AG08396 (cell line): ENCODE results near the gene CEP131.

Experiments used
- DNase-seq: peaks from one replicate; pipeline ENCODE4 v3.0.0; 2012; ENCODE audit warnings: low spot score, mixed read lengths

The CEP131 gene

DNA sequence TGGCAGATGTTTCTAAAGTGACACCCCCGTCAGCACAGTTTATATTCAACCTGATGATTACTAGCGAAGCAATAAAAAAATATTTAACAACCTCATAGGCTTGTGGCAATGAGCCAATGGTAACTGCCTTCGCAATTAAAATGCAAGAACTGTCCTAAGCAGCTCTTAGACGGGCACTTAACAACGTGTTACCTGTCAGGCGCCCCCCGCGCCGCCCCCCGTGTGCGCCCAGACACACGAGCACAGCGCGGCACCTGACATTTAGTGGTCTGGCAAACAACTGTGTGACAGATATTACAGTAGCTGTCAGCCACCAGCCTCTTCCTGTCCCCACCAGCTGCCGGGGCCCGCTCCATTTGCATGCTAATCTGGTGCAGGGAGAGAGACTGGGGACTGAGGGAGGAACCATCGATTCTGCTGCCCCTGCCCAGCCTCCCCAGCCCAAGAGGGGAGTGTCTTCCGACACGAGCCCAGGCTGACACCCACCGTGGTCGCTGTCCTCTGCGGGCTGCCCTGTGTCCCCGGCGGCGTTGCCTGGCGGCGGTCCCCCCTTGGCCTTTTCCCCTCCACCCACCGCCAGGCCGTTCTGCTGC is 29.0 kb upstream of the CEP131 start:
- no peak for DNase-seq

DNA sequence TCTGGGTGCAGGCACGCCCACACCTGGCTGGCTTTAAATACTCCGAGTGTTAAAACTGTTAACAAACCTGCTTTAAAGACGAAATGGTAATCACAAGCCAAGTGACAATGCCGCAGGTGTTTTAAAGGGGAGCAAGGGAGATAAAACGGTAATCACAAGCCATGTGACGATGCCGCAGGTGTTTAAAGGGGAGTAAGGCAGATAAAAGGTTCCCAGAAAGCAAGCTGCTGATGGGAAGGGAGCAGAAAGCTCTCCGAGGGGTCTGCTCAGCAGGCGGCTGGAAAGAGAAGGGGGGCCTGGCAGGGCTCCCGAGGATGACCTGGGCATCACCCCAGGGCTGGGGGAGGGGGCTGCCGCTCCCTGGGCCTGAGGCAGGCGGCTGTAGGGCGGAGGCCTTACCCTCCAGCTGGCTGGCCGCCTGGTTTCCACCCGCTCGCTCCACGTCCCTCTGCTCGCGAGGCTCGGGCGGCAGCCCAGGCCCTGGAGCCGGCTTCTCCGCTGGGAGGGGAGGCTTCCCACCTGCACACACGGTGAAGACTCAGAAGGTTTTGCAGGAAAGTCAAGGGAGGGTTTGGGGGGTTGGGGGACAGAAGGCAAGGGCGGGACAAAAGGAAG is 28.4 kb upstream of the CEP131 start:
- DNase-seq, result no peak

DNA sequence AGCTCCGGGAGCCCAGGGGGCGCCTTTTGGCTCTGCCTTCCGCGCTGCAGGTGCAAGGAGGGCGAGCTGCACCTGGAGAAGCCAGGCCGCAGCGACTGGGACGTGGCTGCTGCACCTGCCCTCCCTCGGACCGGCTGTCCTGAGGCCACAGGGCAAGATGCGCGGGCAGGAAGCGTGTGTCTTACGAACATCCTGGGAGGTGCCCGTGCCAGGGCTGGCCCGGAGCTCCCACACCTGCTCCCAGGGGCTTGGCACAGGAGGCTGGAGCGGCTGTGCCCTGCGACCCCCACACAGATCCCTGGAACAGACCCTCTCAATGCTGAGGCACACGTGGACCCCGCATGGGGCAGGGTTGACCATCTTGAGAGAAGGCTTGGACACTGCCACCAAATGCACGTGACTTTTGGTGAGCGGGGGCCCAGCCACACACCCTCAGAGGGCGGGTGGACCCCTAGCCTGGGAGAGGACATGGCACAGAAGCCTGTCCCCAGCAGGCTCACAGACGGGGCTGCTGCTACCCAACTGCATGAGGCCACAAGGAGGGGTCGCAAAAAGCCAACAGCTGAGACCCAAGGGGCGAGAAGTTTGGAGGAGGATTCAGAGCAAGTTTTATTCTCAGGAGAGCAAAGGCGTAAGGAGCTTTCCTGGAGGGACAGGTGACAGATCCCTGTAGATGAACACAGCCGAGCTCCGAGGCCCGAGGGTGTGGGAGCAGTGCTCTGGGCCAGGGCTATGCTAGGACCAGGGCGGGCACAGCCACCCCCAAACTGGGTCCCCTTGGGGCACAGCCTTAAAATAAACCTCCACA is 27.7 kb upstream of the CEP131 start:
- no peak for DNase-seq

DNA sequence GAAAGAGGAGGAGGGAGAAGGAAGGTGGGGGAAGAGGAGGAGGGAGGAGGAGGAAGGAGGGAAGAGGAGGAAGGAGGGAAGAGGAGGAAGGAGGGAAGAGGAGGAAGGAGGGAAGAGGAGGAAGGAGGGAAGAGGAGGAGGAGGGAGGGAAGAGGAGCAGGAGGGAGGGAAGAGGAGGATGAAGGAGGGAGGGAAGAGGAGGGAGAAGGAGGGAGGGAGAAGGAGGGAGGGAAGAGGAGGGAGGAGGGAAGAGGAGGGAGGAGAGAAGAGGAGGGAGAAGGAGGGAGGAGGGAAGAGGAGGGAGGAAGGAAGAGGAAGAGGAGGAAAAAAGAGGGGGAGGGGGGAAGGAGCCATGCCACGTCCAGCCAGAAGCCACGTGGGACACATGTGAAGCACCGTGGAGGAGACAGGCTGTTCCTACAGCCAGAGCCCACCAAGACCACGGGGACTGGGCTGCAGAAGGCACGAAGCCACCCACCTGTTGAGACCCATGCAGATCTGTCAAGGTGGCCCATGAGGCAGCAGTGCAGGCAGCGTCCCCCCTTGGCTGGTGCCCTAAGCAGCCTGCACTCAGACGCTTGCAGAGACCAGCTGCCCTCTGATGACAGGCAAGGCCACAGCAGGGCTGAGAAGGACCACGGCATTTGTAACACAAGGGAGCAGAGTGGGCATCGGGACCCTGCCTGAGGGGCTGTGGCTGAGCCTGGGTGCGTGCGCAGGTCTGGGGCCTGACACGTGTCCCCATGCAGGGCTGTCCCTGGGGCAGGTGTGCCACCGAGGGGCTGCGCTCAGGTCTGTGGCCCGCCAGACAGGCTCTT is 26.7 kb upstream of the CEP131 start:
- no peak for DNase-seq

DNA sequence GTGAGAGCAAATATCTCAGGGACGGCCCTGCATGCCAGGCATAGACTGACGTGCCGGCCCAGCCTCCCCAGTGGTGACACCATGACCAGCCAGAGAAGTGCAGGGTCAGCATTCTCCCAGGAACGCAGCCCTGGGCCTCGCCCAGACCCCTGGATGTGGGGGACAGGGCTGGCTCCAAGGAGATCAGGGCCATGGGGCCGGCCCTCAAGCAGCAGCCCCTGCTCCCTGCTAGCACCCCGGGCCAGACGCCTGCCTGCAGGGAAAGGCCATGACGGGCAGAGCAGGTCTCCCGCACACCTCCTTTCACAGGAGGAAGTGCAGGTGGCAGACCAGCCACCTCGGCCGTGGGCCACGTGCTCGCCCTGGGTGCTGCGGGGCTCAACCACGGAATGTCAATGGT is 25.9 kb upstream of the CEP131 start:
- no peak for DNase-seq

DNA sequence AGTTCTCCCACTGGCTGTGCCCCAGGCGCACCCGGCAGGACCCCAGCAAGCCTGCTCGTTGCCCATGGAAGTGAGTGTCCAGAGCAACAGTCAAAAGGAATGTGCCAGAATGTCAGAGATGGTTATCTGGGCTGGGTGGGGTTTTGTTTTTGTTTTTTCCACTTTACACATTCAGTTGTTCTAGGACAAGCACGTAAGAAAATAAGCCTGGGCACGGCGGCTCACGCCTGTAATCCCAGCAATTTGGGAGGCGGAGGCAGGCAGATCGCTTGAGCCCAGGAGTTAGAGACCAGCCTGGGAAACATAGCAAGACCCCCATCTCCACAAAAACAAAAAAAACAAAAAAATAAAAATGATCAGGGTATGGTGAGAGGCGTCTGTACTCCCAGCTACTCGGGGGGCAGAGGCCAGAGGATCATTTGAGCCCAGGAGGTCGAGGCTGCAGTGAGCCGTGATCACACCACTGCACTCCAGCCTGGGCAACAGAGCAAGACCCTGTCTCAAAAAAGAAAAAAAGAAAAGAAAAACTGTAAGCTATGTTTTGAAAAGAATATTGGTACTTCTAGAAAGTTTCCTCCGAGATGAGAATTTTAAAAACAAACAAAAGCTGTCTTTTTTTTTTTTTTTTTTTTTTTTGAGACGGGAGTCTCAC is 24.7 kb upstream of the CEP131 start:
- DNase-seq, result no peak

DNA sequence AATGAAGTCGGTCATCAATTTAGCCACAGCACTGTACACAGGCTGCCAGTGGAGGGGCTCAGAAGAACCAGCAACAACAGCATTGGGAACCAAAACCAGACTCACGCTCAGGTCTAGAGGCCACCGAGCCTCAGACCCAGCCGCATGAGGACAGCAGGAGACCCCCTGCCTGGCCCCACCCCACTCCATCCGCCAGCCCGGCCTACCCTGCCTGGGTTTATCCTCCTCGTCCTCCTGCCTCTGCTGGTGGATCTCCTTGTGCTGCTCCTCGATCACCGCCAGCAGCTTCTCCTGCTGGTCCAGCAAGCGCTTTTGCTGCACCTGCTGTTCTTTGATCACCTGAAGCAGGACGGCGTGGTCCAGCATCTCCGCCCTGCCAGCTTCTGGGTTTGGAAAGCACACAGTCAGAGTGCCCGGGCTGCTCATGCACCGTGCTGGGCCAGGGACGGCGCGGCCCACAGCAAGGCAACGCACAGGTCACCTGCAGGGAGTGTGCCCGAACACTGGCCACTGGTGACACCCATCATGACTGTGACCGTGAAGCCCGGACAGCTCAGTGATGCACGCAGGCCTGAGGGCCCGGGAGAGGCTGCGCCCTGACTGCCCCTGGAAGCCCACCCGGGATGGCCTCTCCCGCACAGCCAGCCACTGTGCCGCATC is 24.0 kb upstream of the CEP131 start:
- DNase-seq, result no peak

DNA sequence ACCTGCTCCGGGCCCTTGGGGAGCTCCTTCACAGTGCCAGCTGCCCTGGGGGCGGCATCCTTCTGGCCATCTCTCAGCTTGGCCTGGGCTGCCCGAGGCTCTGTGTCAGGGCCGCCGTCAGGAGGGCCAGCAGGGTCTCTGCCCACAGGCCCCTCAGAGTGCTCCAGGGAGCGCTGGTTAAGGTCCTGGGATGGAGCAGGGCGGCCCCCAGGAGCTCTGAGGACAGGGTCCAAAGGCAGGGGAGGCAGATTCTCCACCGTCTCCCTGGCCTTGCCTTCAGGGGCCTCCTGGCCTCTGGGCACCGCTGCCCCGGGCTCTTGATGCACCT is 23.5 kb upstream of the CEP131 start:
- no peak for DNase-seq

DNA sequence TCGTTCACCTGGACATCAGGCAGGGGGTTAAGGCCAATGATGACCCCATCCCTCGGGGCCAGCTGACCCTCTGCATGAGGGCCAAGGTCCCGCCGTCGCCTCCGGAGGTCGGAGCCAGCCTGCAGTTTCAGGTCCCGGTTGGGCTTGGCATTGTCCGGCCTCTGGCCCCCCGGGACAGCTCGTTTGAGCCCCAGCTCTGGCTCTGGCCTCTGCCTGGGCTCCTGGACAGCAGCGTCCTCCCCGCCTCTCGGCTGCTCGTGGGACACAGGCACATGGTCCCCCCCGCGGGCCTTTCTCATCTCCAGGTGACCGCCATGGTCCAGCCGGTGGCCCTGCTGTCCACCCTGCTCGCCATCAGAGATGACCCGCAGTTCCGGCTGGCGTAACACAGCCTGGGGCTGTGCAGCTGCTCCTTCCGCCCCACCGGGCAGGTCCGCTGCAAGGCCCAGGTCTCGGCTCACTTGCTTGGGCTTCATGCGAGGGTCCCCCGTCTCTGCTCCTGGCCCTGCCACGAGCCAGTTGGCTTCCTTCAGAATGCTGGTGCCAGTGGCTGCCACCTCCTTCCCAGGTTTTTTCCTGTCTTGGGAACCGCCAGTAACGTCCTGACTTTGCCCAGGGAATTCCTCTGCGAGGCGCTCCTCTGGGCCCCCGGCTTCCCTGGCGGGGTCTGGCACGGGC is 23.0 kb upstream of the CEP131 start:
- DNase-seq, result no peak

DNA sequence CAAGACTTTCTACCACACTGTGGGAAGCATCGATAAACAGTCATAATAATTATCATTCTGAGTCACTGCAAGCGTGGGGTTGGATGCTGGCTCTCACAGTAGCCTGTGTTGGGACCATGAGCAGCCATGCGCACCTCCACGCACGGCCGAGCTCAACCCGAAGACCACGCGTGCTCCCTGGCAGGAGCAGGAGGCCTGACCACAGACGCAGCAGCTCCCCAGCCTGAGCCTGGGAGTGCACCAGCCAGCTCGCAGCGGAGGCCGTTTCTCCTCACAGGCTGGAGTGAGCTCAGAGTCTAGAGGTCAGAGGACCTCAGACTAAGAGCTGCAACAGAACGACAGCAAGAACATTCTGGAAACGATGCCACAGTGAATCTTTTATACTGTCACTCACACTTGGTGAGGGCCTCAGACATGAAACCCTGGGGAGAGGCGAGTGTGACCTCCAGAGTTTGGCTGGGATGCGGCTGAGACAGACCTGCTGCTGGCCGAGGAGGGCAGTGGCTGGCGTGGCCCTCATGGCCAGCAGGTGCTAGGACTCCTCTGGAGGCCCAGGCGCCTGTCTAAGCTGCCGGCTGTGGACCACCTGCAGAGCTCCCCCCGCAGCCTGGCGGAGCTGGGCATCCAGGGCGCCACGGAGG is 22.4 kb upstream of the CEP131 start:
- peak; percentile 48 for DNase-seq

DNA sequence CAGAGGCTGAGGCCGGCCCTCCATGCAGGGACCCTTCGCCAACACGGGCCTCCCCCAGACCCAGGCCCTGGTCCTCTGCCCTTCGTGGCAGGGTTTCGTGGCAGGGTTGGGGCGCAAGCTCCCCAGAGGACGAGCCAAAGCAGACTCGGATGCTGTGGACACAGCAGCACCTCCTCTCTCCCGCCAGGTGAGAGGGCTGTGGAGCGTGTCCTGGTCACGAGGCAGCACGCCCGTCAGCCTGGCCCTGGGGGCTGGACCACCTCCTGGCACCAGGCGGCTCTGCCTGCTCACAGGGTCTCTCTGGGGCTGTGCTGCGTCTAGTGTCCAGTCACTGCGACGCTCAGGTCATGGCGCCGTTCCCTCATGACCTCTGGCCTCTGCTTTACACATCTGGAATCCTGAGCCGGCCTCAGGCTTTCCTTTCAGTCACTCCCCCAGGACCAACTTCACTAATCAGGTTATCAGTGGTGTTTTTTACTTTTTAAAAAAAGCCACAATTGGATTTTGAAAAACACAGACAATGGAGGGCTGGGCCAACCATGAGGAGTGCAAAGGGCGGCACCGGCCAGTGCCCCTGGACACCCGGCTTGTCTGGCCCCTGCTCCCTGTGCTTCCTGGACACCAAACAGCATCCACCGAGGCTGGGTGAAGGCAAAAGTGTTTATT is 21.7 kb upstream of the CEP131 start:
- DNase-seq, result no peak

DNA sequence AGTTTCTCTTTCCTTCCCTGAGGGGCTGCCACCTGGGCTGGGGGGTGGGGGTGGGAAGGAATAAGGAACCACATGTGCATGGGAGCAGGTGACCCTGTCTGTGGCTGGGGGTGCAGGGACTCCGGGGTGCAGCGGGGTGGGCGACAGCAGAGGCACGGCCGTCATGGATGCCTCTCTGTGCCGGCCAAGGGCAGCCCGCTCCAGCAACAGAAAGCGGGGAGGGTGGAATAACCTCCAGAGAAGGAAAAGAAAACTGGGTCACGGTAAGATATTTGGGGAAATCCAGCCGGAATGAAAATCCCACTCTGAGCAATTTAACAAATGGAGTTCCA is 20.5 kb upstream of the CEP131 start:
- no peak for DNase-seq

DNA sequence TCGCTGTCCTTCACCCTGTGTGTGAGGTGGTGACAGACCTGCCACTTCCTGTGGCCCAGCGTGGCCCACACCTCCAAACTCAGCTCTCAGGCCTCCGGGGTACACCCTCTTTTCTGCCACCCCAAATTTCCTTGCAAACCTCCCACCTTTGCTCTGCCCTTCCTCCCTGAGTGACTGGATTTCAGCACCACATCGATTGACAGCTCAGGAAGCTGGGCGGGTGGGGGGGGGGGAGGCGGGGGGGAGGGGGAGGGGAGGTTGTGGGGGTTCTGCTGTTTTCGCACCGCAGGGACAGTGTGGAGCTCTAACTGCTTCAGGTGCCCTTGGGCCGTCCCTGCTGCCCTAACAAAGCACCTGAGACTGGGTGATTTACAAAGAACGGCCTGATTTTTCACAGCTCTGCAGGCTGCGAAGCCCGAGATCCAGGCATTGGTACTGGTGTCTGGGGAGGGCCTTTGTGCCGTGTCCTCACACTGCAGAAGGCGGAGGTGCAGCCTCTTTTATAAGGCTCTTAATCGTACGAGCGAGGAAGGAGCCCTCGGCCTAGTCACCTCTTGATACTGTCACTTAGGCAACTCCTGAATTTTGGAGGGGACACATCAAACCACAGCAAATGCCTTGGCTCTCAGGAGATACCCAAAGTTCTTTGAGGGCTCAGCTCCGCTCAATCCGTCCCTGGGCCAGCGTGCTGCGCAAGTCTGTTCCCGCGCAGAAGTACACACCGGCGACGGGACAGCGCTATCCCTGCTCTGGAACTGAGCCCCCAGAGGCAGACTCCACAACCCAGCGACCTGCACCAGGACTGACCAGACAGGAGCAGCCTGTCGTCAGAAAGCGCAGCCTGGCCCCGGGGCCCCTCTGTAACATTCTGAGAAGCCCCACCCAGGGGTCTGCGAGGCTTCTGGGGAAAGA is 19.9 kb upstream of the CEP131 start:
- DNase-seq, result no peak

DNA sequence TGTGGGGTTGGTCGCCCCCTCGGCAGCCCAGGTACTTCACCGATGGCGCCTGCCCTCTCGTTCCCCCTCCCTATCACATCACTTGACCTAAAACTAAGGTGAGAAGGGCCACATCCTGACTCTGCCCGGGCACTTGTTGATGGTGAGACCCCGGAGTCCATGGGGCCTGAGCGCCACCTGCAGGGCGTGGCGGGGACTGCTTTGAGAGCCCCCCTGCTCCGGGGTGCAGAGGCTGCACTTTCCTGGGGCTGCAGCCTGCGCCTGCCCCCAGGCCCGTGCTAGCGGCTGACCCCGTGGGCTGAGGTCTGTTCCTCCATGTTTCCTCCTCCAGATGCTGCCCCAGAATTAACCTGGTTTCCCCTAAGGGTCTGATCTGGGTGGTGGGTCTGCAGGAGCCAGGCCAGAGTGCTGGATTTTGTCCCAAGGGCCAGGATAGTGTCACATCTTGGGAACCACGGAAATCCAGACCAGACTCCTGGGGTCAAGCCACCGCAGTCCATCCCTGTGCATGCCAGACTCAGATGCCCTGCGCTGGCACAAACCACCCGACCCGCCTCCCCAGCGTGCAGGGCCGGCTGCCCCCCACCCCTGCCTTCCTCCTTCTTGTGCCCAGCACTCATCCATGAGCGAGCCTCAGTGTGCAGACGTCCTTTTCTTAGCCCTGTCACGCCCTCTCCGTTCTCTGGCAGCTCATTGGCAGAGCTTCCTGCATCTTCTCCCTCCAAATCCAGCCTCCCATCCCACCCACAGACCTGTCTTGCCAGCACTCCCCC is 19.1 kb upstream of the CEP131 start:
- DNase-seq, result peak; percentile 75

DNA sequence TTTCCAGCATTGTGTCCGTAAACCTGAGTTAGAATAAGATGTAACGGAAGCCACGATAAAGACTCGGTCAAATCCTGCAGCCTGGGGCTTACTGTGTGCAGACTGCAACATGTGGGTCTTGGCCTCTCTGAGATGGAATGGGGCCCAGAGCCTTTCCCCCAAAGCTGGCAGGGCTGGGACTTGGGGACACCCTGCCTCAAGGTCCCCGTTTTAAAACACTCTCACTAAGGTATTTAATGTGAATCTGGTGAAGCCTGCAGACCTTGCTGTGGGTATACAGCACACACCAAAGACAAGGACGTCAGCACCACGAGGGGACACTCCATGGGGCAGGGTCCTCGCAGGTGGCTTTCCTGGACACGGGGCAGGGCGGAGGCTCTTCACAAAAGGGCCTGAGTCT is 18.4 kb upstream of the CEP131 start:
- no peak for DNase-seq

DNA sequence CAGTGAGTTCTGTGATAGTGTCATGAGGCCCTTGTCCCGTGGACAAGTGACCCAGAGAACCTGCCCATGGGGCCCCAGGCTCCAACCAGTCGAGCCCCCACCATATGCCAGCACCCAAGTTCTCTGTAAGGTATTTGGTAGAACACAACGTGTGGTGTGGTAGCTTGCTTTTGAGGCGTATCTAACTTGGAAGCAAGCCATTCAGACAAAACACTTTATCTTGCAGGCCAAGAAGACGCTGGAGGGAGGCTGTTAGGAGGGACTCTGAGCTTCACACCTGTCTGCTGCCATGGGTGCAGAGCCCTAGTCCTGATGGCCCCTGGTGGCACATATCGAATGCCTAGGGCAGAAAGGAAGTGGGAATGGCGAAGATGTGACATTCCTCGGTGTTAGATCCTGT is 18.0 kb upstream of the CEP131 start:
- no peak for DNase-seq

DNA sequence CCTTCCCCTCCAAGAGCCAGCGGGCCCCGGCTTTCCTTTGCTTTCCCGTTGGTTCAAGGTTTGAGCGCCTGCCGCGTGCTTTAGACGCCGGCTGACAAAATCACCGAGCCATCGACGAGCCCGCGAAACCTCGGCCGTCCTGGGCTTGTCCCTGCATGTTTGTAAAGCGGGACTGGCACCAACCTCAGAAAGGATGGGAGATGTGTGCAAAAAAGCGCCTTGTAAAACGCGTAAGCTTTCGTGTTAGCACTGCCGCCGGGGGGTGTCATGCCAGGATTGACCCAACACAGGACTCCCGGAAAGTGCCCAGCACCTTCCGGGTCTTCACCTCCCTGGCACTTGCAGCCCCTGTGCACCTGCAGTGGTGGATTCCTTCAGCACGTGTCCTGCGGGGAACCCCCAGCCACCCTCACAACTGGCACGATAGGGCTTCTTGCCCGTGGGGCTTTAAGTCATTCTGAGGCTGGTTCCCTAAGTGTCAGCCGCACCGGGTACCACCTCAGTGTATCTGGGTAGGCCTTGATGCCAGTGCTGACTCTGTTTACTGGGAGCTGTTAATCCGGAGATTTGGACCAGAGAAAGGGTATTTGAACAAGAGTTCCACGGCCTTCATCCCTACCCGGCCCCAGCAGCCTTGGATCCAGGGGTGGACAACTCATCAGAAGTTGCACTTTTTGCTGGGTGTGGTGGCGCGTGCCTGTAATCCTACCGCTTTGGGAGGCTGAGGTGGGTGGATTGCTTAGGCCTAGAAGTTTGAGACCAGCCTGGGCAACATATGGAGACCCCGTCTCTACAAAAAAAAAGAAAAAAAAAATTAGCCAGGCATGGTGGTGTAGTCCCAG is 17.2 kb upstream of the CEP131 start:
- DNase-seq, result peak; percentile 56
